D721Med (cell line): Measurements from ENCODE around the gene EMILIN2.

Experiments used
- DNase-seq: peaks from one replicate; pipeline ENCODE4 v3.0.0; 2011; ENCODE audit warnings: low spot score; ENCODE audit not compliant: insufficient read length
- FAIRE-seq: peaks from 2 replicates; lab custom pipeline; 2011; peaks lifted over from hg19 to GRCh38; lab: Jason Lieb, UNC
- TF ChIP-seq, protein P1 (sequence below): IDR thresholded peaks from 2 replicates; pipeline ENCODE4 v1.5.1; 2012; ENCODE audit warnings: mild to moderate bottlenecking, control low read depth; ENCODE audit not compliant: insufficient read depth; ENCODE audit errors: missing control alignments

EMILIN2 gene

DNA sequence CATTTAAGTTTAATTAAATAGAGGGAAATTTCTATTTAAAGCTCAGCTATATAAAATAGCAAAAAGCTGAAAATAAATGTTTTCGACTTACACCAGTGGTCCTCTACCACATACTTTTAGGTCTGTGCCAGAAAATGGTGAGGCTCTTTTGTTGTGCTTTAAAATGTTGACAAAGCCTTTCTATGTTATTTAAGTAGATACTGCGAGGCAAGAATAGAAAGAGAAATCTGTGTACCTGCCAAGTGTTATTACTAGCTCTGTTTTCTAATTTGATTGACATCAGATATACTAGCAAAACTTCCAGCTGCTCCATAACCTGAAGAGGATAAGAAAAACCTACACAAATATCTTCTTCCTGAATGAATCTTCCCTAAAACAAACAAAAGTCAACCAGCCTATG is 112.5 kb downstream of the EMILIN2 start:
- DNase-seq (no peak), FAIRE-seq (no peak)
- TF ChIP-seq, protein P1, sequence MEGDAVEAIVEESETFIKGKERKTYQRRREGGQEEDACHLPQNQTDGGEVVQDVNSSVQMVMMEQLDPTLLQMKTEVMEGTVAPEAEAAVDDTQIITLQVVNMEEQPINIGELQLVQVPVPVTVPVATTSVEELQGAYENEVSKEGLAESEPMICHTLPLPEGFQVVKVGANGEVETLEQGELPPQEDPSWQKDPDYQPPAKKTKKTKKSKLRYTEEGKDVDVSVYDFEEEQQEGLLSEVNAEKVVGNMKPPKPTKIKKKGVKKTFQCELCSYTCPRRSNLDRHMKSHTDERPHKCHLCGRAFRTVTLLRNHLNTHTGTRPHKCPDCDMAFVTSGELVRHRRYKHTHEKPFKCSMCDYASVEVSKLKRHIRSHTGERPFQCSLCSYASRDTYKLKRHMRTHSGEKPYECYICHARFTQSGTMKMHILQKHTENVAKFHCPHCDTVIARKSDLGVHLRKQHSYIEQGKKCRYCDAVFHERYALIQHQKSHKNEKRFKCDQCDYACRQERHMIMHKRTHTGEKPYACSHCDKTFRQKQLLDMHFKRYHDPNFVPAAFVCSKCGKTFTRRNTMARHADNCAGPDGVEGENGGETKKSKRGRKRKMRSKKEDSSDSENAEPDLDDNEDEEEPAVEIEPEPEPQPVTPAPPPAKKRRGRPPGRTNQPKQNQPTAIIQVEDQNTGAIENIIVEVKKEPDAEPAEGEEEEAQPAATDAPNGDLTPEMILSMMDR, result no peak

DNA sequence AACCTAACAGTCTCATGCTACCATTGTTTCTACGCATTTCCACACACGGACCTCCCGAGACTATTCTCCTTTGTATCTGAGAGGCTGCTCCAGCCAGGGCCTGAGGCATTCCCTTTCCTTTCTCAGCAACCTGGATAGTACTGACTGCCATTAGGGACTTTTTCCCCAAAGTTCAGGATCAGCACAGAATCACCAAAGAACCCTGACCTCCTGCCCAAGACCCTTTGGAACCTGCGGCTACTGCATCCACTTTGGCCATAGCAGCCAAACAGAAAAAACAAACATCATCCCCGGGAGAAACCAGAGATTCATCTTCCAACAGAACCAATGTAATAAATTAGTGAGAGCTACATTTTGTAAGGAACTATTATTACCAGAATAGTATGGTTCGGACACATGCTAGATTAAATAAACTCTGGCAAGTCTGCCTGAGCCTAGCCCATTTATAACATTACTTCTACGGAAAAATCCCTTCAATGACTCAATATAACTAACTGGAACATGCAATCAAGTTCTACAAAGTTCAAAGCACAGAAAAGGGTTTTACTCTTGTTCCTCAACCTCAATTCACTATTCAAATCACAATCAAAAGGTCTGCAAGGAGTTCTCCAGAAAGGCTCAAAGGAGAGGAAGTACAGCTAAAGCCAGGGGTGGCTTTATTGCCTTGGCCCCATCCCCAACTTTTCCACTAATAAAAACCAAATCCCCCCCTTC is 114.3 kb downstream of the EMILIN2 start:
- no peak for DNase-seq
- no peak for FAIRE-seq
- TF ChIP-seq, protein P1, result no peak

DNA sequence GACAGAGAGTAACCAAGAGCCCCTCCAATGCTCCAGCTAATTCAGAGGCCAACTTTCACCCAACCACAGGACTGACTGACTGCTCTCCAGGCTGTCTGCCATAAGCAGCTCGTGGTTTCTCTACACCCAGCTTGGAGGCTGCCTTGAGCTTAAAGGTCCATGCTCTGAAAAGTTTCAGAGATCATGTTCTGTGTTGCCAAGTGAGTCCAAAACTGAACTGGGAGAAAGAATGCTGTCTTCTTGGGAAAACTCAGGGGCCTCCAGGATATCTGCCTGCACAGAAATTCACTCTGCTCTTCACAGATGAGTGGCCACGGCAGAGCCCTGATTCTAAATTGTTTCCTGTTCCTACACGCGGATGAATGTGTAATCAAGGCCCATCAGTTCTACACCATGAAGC is 115.0 kb downstream of the EMILIN2 start:
- TF ChIP-seq, protein P1, result no peak
- FAIRE-seq, result no peak
- no peak for DNase-seq

DNA sequence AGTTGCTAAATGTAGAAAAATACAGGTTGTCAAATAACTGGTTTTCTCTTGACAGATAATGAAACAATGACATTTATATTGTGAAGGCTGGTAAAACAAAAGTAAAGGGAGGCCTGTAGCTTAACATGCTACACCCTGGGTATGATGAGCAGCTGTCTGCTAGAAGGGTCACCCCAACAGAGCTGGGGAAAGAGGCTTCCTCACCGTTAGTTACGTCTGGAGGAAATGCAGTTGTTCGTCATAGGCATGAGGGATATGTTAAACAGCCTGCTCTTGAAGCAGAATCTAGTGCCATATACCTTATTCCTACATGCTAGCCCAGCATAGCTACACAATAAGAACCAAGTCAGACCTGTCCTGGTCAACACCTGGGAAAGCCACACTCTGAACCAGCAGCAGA is 116.2 kb downstream of the EMILIN2 start:
- TF ChIP-seq, protein P1, result no peak
- FAIRE-seq (no peak), DNase-seq (no peak)

DNA sequence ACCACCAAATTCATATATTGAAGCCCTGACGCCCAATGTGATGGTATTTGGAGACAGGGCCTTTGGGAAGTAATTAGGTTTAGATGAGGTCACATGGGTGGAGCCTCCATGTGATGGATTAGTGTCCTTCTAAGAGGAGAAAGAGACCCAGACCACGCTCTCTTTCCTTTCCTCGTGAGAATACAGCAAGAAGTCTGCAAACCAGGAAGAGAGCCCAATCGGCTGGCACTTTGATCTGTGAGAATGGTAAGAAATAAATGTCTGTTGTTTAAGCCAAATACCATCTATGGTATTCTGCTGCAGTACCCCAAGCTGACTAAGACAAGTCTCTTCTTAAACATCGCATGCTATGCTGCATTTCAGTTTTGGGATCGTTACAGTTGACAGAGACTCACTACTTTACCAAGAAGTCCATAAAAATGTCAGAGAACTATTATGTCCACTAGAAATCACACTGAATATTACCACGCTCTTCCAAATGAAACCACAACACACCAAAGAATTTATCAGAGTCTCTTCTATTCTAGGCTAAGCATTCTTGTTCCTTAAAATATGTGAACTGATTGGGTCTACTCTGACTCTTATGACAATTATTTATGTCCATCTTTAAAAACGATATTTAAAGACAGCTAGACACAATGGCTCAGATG is 117.7 kb downstream of the EMILIN2 start:
- TF ChIP-seq, protein P1, result no peak
- no peak for DNase-seq
- FAIRE-seq, result peak; percentile 61
